GM12878 (cell line): ENCODE results near the gene HMCES. TPM values are rescaled to one million over a fixed set of nuclear protein-coding genes. Genes with fewer than 3 reads are reported as not detected.

Experiments used
- ATAC-seq: fragments of 200-7000 bp; cut with Tn5 transposase; 3 replicates; pipeline ENCODE4 v1.9.1; 2020; ENCODE audit warnings: mild to moderate bottlenecking, moderate library complexity
- BruUV-seq: library from RNA; stranded (reverse); fragments of 400-500 nt; replicated peaks from 2 replicates; lab custom pipeline; 2021; lab: Mats Ljungman, UMichigan
- CTCF ChIA-PET: fragments of 300-600 bp; sonication (Branson Sonifier 250); formaldehyde crosslinking; extraction: SDS; loops from one replicate; lab custom pipeline; 2021; ENCODE audit warnings: inconsistent platforms; lab: Yijun Ruan, JAX
- POLR2A ChIA-PET: fragments of 350-600 bp; formaldehyde crosslinking; extraction: SDS; loops from one replicate; lab custom pipeline; 2021; ENCODE audit warnings: inconsistent platforms; lab: Charles Lee
- RAD21 ChIA-PET: fragments of 300-600 bp; sonication (Branson Sonifier 250); formaldehyde crosslinking; loops from one replicate; lab custom pipeline; 2023; ENCODE audit warnings: antibody characterized with exemption; ENCODE audit not compliant: unreplicated experiment; lab: Charles Lee
- SMC1A ChIA-PET: fragments of 300-600 bp; sonication (Branson Sonifier 250); formaldehyde crosslinking; loops from one replicate; lab custom pipeline; 2023; ENCODE audit not compliant: unreplicated experiment, uncharacterized antibody; lab: Charles Lee
- DNase-seq: peaks from one replicate; pipeline ENCODE4 v3.0.0-alpha.2; 2011; ENCODE audit warnings: low read depth, low spot score
- FAIRE-seq: peaks from 3 replicates; lab custom pipeline; 2011; peaks lifted over from hg19 to GRCh38; lab: Jason Lieb, UNC
- H2AFZ ChIP-seq: 2 replicates; pipeline ENCODE4 v1.6.0; 2011; ENCODE audit warnings: low read depth, low read length, control low read depth; ENCODE audit not compliant: control insufficient read depth
- H3K27ac ChIP-seq: 2 replicates; pipeline ENCODE4 v1.5.1; 2011; ENCODE audit warnings: control low read depth; ENCODE audit not compliant: control insufficient read depth, insufficient read depth
- H3K27me3 ChIP-seq, 2 experiments: replicated peaks in 1 of 2; 2 replicates each; pipeline versions ENCODE4 v1.6.0 to v1.6.1; 2011; ENCODE audit warnings: low read length in 1 of 2; ENCODE audit not compliant: control insufficient read depth in 2 of 2, insufficient read depth in 2 of 2
- H3K36me3 ChIP-seq, 2 experiments: 2 replicates each; pipeline ENCODE4 v1.5.1; 2011; ENCODE audit warnings: low read length in 1 of 2; ENCODE audit not compliant: control insufficient read depth in 2 of 2, insufficient read depth in 2 of 2
- H3K4me1 ChIP-seq: 2 replicates; pipeline ENCODE4 v1.6.1; 2011; ENCODE audit warnings: mild to moderate bottlenecking, low read length, moderate library complexity, mixed read lengths; ENCODE audit not compliant: control insufficient read depth, insufficient read depth
- H3K4me2 ChIP-seq: 2 replicates; pipeline ENCODE4 v1.6.0; 2011; ENCODE audit warnings: control low read depth; ENCODE audit not compliant: control insufficient read depth, insufficient read depth
- H3K4me3 ChIP-seq: fragments of 200-600 bp; sonication (generic); 2 replicates; pipeline ENCODE4 v1.5.1; 2016
- H3K79me2 ChIP-seq: 2 replicates; pipeline ENCODE4 v1.6.0; 2011; ENCODE audit warnings: low read length; ENCODE audit not compliant: control insufficient read depth, insufficient read depth
- H3K9ac ChIP-seq: 2 replicates; pipeline ENCODE4 v1.8.0; 2011; ENCODE audit warnings: low read length, control low read depth, mixed read lengths; ENCODE audit not compliant: control insufficient read depth, insufficient read depth
- H3K9me3 ChIP-seq: replicated peaks from 3 replicates; pipeline ENCODE4 v1.5.1; 2011; ENCODE audit warnings: mild to moderate bottlenecking, low read length; ENCODE audit not compliant: control insufficient read depth, insufficient read depth
- H4K20me1 ChIP-seq: 2 replicates; pipeline ENCODE4 v1.6.0; 2011; ENCODE audit not compliant: control insufficient read depth, insufficient read depth
- EZH2 ChIP-seq: IDR thresholded peaks from 2 replicates; pipeline ENCODE4 v1.6.1; 2012; ENCODE audit warnings: low read depth, mild to moderate bottlenecking, control low read depth, inconsistent platforms, low read length, borderline replicate concordance; ENCODE audit not compliant: control insufficient read depth
- NRF1 ChIP-seq: conservative IDR thresholded peaks from 2 replicates; pipeline ENCODE4 v1.6.1; 2011; ENCODE audit warnings: mild to moderate bottlenecking, low read depth, low read length, improper control_type of control experiment
- WGBS: methylation state at CpG from one replicate; pipeline ENCODE4 v1.1.6; 2016; ENCODE audit warnings: low lambda C conversion rate; ENCODE audit not compliant: insufficient replicate concordance, insufficient coverage; ENCODE audit errors: missing lambda C conversion rate; 5-methylcytosine and 5-hydroxymethylcytosine counted together
- in situ Hi-C: fragments of 300-500 bp; cut with MboI; formaldehyde crosslinking; loops from 9 replicates; pipeline ENCODE4 v1.14.3; 2018; ENCODE audit warnings: mixed read lengths
- intact Hi-C: fragments of 100-400 bp; cut with micrococcal nuclease; formaldehyde crosslinking; loops from one replicate; pipeline ENCODE4 v1.14.2; 2022; ENCODE audit not compliant: unreplicated experiment
- microRNA-seq: library from miRNA; unstranded; fragments of <30 nt; microRNA quantifications from one replicate; pipeline ENCODE4, GENCODE V29; 2018
- polyA plus RNA-seq, 11 experiments: library from polyadenylated mRNA; depleted of rRNA in 4 of 11; unstranded in 6 of 11; stranded (reverse) in 5 of 11; fragments of >200 nt; fragmentation: Nextera tagmentation in 4 of 11; fragmentation: Illumina TruSeq in 1 of 11; extraction: Ambion mirVana in 4 of 11; extraction: Trizol in 1 of 11; gene quantifications; 1 replicate in 1 of 11; 2 replicates in 10 of 11; pipeline versions ENCODE4 v1.2.1 to v1.2.3, GENCODE V29; 2011 to 2016; ENCODE audit warnings: inconsistent platforms in 2 of 11, missing spikeins in 2 of 11, low read depth in 1 of 11
- small RNA-seq: library from RNA; depleted of rRNA; stranded (forward); fragments of <200 nt; gene quantifications from one replicate; pipeline ENCODE3, GENCODE V24; 2014
- total RNA-seq, 4 experiments: library from RNA; depleted of rRNA in 3 of 4; stranded (reverse); fragments of >200 nt in 3 of 4; fragmentation: Illumina TruSeq in 1 of 4; extraction: Trizol in 1 of 4; gene quantifications; 2 replicates each; pipeline versions ENCODE4 v1.2.1 to v1.2.3, GENCODE V29; 2013 to 2021

HMCES gene
- total and polyA plus RNA-seq, 10 of the 15 experiments (the other 5 are each of a cell fraction or from before 2014, with no cell fraction given) = 12.4 to 49.8 (median 27.0) TPM

DNA sequence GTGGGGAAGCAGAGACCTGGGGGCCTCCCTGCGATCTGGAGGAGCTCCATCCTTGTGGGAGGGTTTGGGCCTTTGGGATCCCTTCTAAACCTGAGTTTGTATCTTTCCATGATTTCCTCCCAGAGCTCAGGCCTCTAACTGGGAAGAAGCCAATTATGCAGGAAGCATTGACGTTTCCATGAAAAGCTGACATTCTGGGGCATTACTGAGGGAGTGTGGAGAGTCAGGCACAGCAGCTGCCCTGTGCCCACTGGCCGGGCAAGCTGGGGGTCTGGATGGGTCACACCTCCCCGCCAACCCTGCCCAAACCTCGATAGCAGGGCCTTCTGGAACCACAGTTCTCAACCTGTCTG lies 74.9 kb downstream of the HMCES start:
- H3K9ac ChIP-seq = no peak overlapping the region
- H3K4me3 ChIP-seq = no peak overlapping the region
- H3K4me1 ChIP-seq = no peaks in the 10 kb centered on the region
- no peaks in the 10 kb centered on the region; a peak in 2 of 4 replicates for H3K27me3 ChIP-seq
- RAD21 ChIA-PET = no interaction called here
- 7% methylated on average over 5 of the region's 5 CpGs for WGBS
- ATAC-seq = no peak
- BruUV-seq = no TSS peak
- no peak overlapping the region for H3K4me2 ChIP-seq
- H4K20me1 ChIP-seq = no peaks in the 10 kb centered on the region
- H3K36me3 ChIP-seq = no peaks in the 10 kb centered on the region
- CTCF ChIA-PET = interaction anchor here (1.1 kb wide), 1 partner anchor 47 kb away, joined by 4 read pairs; no protein-coding TSS in a partner anchor
- FAIRE-seq = no peak
- TF ChIP-seq EZH2 = no peak
- TF ChIP-seq NRF1 = no peak
- H3K27ac ChIP-seq = no peak overlapping the region
- no peak overlapping the region for H2AFZ ChIP-seq
- SMC1A ChIA-PET = no interaction called here
- in situ Hi-C loops (no loop called here), intact Hi-C loops (no loop called here)
- DNase-seq = no peak
- H3K9me3 ChIP-seq = no peaks in the 10 kb centered on the region
- POLR2A ChIA-PET = no interaction called here
- H3K79me2 ChIP-seq = no peaks in the 10 kb centered on the region

Small RNAs within 50 kb of the gene (microRNA-seq; reads per million reads assigned to microRNA genes)
- not detected for gene MIR6826

Small RNAs within 50 kb of the gene (small RNA-seq; reads per million reads assigned to genes)
- gene MIR6826 = not detected

Other genes with a start within 250 kb of the HMCES start
Only the 7 nearest of the 9 such genes appear.
- gene RAB43, start 157.1 kb upstream of the HMCES start, total RNA-seq (2014; rRNA removed) = 8.0 and 10.0 TPM in 2 replicates
- 0.67 and 0.69 TPM in 2 replicates for gene RAB43, start 157.1 kb upstream of the HMCES start, total RNA-seq (2014; rRNA removed; fragmentation: Illumina TruSeq; extraction: Trizol)
- gene RAB43, start 157.1 kb upstream of the HMCES start, total RNA-seq (2021) = 11.4 and 14.0 TPM in 2 replicates
- 4.1 and 4.7 TPM in 2 replicates for gene RAB43, start 157.1 kb upstream of the HMCES start, polyA plus RNA-seq (2011; rRNA removed)
- gene RAB43, start 157.1 kb upstream of the HMCES start, polyA plus RNA-seq (2014; fragmentation: Illumina TruSeq; extraction: Trizol) = 0.10 and 0.26 TPM in 2 replicates
- under 1 TPM; 0.08 to 0.29 TPM for gene RAB43, start 157.1 kb upstream of the HMCES start, polyA plus RNA-seq (2014; fragmentation: Nextera tagmentation; extraction: Ambion mirVana)
- gene RAB43, start 157.1 kb upstream of the HMCES start, polyA plus RNA-seq (2014; rRNA removed) = 6.8 and 10.0 TPM in 2 replicates
- 1 to 10 TPM; 4.0 to 4.5 TPM for gene RAB43, start 157.1 kb upstream of the HMCES start, polyA plus RNA-seq (2016; fragmentation: Nextera tagmentation; extraction: Ambion mirVana)
- gene ISY1, start 117.8 kb upstream of the HMCES start, total RNA-seq (2014; rRNA removed) = 28.3 and 39.5 TPM in 2 replicates
- 46.0 and 47.1 TPM in 2 replicates for gene ISY1, start 117.8 kb upstream of the HMCES start, total RNA-seq (2014; rRNA removed; fragmentation: Illumina TruSeq; extraction: Trizol)
- gene ISY1, start 117.8 kb upstream of the HMCES start, total RNA-seq (2021) = 36.8 and 38.6 TPM in 2 replicates
- gene ISY1, start 117.8 kb upstream of the HMCES start, polyA plus RNA-seq (2011; rRNA removed) = 43.3 and 61.7 TPM in 2 replicates
- 42.3 and 45.4 TPM in 2 replicates for gene ISY1, start 117.8 kb upstream of the HMCES start, polyA plus RNA-seq (2014; fragmentation: Illumina TruSeq; extraction: Trizol)
- 10 to 100 TPM; 54.1 to 58.2 TPM for gene ISY1, start 117.8 kb upstream of the HMCES start, polyA plus RNA-seq (2014; fragmentation: Nextera tagmentation; extraction: Ambion mirVana)
- 28.5 and 32.3 TPM in 2 replicates for gene ISY1, start 117.8 kb upstream of the HMCES start, polyA plus RNA-seq (2014; rRNA removed)
- 10 to 100 TPM; 66.7 to 72.2 TPM for gene ISY1, start 117.8 kb upstream of the HMCES start, polyA plus RNA-seq (2016; fragmentation: Nextera tagmentation; extraction: Ambion mirVana)
- 300 and 328 TPM in 2 replicates for gene CNBP, start 95.0 kb upstream of the HMCES start, total RNA-seq (2014; rRNA removed)
- gene CNBP, start 95.0 kb upstream of the HMCES start, total RNA-seq (2014; rRNA removed; fragmentation: Illumina TruSeq; extraction: Trizol) = 341 and 350 TPM in 2 replicates
- 340 and 342 TPM in 2 replicates for gene CNBP, start 95.0 kb upstream of the HMCES start, total RNA-seq (2021)
- gene CNBP, start 95.0 kb upstream of the HMCES start, polyA plus RNA-seq (2011; rRNA removed) = 468 and 566 TPM in 2 replicates
- 409 and 473 TPM in 2 replicates for gene CNBP, start 95.0 kb upstream of the HMCES start, polyA plus RNA-seq (2014; fragmentation: Illumina TruSeq; extraction: Trizol)
- gene CNBP, start 95.0 kb upstream of the HMCES start, polyA plus RNA-seq (2014; fragmentation: Nextera tagmentation; extraction: Ambion mirVana) = 100 to 1,000 TPM; 618 to 719 TPM
- 362 and 390 TPM in 2 replicates for gene CNBP, start 95.0 kb upstream of the HMCES start, polyA plus RNA-seq (2014; rRNA removed)
- gene CNBP, start 95.0 kb upstream of the HMCES start, polyA plus RNA-seq (2016; fragmentation: Nextera tagmentation; extraction: Ambion mirVana) = 100 to 1,000 TPM; 618 to 628 TPM
- gene COPG1, start 29.3 kb upstream of the HMCES start, total RNA-seq (2014; rRNA removed) = 106 and 118 TPM in 2 replicates
- gene COPG1, start 29.3 kb upstream of the HMCES start, total RNA-seq (2014; rRNA removed; fragmentation: Illumina TruSeq; extraction: Trizol) = 80.5 and 87.2 TPM in 2 replicates
- gene COPG1, start 29.3 kb upstream of the HMCES start, total RNA-seq (2021) = 128 and 138 TPM in 2 replicates
- 43.8 and 66.8 TPM in 2 replicates for gene COPG1, start 29.3 kb upstream of the HMCES start, polyA plus RNA-seq (2011; rRNA removed)
- gene COPG1, start 29.3 kb upstream of the HMCES start, polyA plus RNA-seq (2014; fragmentation: Illumina TruSeq; extraction: Trizol) = 62.0 and 78.1 TPM in 2 replicates
- 100 to 1,000 TPM in 1 of 2 experiments, 10 to 100 TPM in 1; 54.8 to 102 TPM for gene COPG1, start 29.3 kb upstream of the HMCES start, polyA plus RNA-seq (2014; fragmentation: Nextera tagmentation; extraction: Ambion mirVana)
- gene COPG1, start 29.3 kb upstream of the HMCES start, polyA plus RNA-seq (2014; rRNA removed) = 61.7 and 77.7 TPM in 2 replicates
- 100 to 1,000 TPM; 131 to 143 TPM for gene COPG1, start 29.3 kb upstream of the HMCES start, polyA plus RNA-seq (2016; fragmentation: Nextera tagmentation; extraction: Ambion mirVana)
- 0.34 and 0.38 TPM in 2 replicates for gene EFCAB12, start 149.8 kb downstream of the HMCES start, total RNA-seq (2014; rRNA removed)
- gene EFCAB12, start 149.8 kb downstream of the HMCES start, total RNA-seq (2014; rRNA removed; fragmentation: Illumina TruSeq; extraction: Trizol) = 0.27 and 0.37 TPM in 2 replicates
- gene EFCAB12, start 149.8 kb downstream of the HMCES start, total RNA-seq (2021) = 0.61 and 0.67 TPM in 2 replicates
- gene EFCAB12, start 149.8 kb downstream of the HMCES start, polyA plus RNA-seq (2011; rRNA removed) = 0.36 and 0.38 TPM in 2 replicates
- gene EFCAB12, start 149.8 kb downstream of the HMCES start, polyA plus RNA-seq (2014; fragmentation: Illumina TruSeq; extraction: Trizol) = 0.30 and 0.66 TPM in 2 replicates
- gene EFCAB12, start 149.8 kb downstream of the HMCES start, polyA plus RNA-seq (2014; fragmentation: Nextera tagmentation; extraction: Ambion mirVana) = under 1 TPM; 0.02 to 0.03 TPM
- 0.81 and 0.85 TPM in 2 replicates for gene EFCAB12, start 149.8 kb downstream of the HMCES start, polyA plus RNA-seq (2014; rRNA removed)
- under 1 TPM; 0.21 to 0.32 TPM for gene EFCAB12, start 149.8 kb downstream of the HMCES start, polyA plus RNA-seq (2016; fragmentation: Nextera tagmentation; extraction: Ambion mirVana)
- 46.1 and 57.9 TPM in 2 replicates for gene MBD4, start 161.1 kb downstream of the HMCES start, total RNA-seq (2014; rRNA removed)
- 56.6 and 57.2 TPM in 2 replicates for gene MBD4, start 161.1 kb downstream of the HMCES start, total RNA-seq (2014; rRNA removed; fragmentation: Illumina TruSeq; extraction: Trizol)
- 42.2 and 44.1 TPM in 2 replicates for gene MBD4, start 161.1 kb downstream of the HMCES start, total RNA-seq (2021)
- 43.9 and 65.4 TPM in 2 replicates for gene MBD4, start 161.1 kb downstream of the HMCES start, polyA plus RNA-seq (2011; rRNA removed)
- 59.0 and 71.3 TPM in 2 replicates for gene MBD4, start 161.1 kb downstream of the HMCES start, polyA plus RNA-seq (2014; fragmentation: Illumina TruSeq; extraction: Trizol)
- gene MBD4, start 161.1 kb downstream of the HMCES start, polyA plus RNA-seq (2014; fragmentation: Nextera tagmentation; extraction: Ambion mirVana) = 10 to 100 TPM; 17.7 to 23.6 TPM
- 48.2 and 51.8 TPM in 2 replicates for gene MBD4, start 161.1 kb downstream of the HMCES start, polyA plus RNA-seq (2014; rRNA removed)
- gene MBD4, start 161.1 kb downstream of the HMCES start, polyA plus RNA-seq (2016; fragmentation: Nextera tagmentation; extraction: Ambion mirVana) = 10 to 100 TPM; 52.8 to 54.7 TPM
- gene IFT122, start 161.4 kb downstream of the HMCES start, total RNA-seq (2014; rRNA removed) = 8.3 and 10.4 TPM in 2 replicates
- gene IFT122, start 161.4 kb downstream of the HMCES start, total RNA-seq (2014; rRNA removed; fragmentation: Illumina TruSeq; extraction: Trizol) = 6.4 and 6.6 TPM in 2 replicates
- gene IFT122, start 161.4 kb downstream of the HMCES start, total RNA-seq (2021) = 12.2 and 12.9 TPM in 2 replicates
- 6.4 and 8.6 TPM in 2 replicates for gene IFT122, start 161.4 kb downstream of the HMCES start, polyA plus RNA-seq (2011; rRNA removed)
- 6.7 and 12.1 TPM in 2 replicates for gene IFT122, start 161.4 kb downstream of the HMCES start, polyA plus RNA-seq (2014; fragmentation: Illumina TruSeq; extraction: Trizol)
- gene IFT122, start 161.4 kb downstream of the HMCES start, polyA plus RNA-seq (2014; fragmentation: Nextera tagmentation; extraction: Ambion mirVana) = 1 to 10 TPM; 1.8 to 2.0 TPM
- 8.1 TPM in 2 replicates for gene IFT122, start 161.4 kb downstream of the HMCES start, polyA plus RNA-seq (2014; rRNA removed)
- 10 to 100 TPM; 13.8 to 19.2 TPM for gene IFT122, start 161.4 kb downstream of the HMCES start, polyA plus RNA-seq (2016; fragmentation: Nextera tagmentation; extraction: Ambion mirVana)